Measurements from ENCODE around the gene ZXDA.
A peak's percentile ranks its signal among the peaks of the same experiment; 100 is the strongest.

The ZXDA gene

GRCh38 chrX:57906790-57907189 is 3.5 kb downstream of the ZXDA start:
- TF ChIP-seq CTCF (IDR thresholded peaks at IDR 0.05; ENCODE audit: borderline replicate concordance, extremely low read depth, low read length, poor library complexity, severe bottlenecking), result no peak
- TF ChIP-seq EZH2 (IDR thresholded peaks at IDR 0.05; ENCODE audit: borderline replicate concordance, low read depth, low read length, severe bottlenecking), result no peak
- Histone ChIP-seq H3K9me3 (ENCODE audit: insufficient read depth, low read length, severe bottlenecking) (no peaks in the 10 kb centered on the region), H4K20me1 (ENCODE audit: insufficient read depth, low read length) (no peaks in the 10 kb centered on the region), H3K79me2 (ENCODE audit: insufficient read depth, low read length) (peaks cover 21% of the 10 kb centered on the region; the same call in 1 of the 2 replicates), H3K4me2 (ENCODE audit: insufficient read depth, low read length) (peak overlapping the region; percentile 50), H3K36me3 (ENCODE audit: insufficient read depth, low read length) (peaks cover 15% of the 10 kb centered on the region; the same call in 1 of the 2 replicates), H3K4me3 (ENCODE audit: low read depth in 1 of 2, low read length in 2 of 2) (peak overlapping the region in 1 of 2 experiments; percentile 27; a peak in 1 of 4 replicates), H3K27me3 (ENCODE audit: insufficient read depth, low read length, poor library complexity) (no peaks in the 10 kb centered on the region), H3K4me1 (ENCODE audit: insufficient read depth, low read length) (peaks cover 40% of the 10 kb centered on the region), H2AFZ (ENCODE audit: low read depth, low read length) (no peak overlapping the region), H3K27ac (ENCODE audit: low read length) (no peak overlapping the region; the same call in 1 of the 2 replicates), H3K9ac (ENCODE audit: low read depth, low read length) (no peak overlapping the region)
- ATAC-seq (ENCODE audit: insufficient read depth, low read depth) (no peak), DNase-seq (no peak)

- ATAC-seq (ENCODE audit: insufficient read depth, low read depth), result no peak
Measured at GRCh38 chrX:57905141-57905540, 5.1 kb downstream of the ZXDA start.

GRCh38 chrX:57904176-57904880 is 5.9 kb downstream of the ZXDA start:
- Histone ChIP-seq H3K27ac (ENCODE audit: low read length) (no peak overlapping the region), H3K27me3 (ENCODE audit: insufficient read depth, low read length, poor library complexity) (no peaks in the 10 kb centered on the region), H2AFZ (ENCODE audit: low read depth, low read length) (no peak overlapping the region), H3K4me3 (ENCODE audit: low read depth in 1 of 2, low read length in 2 of 2) (no peak overlapping the region), H3K4me1 (ENCODE audit: insufficient read depth, low read length) (peaks cover 29% of the 10 kb centered on the region), H3K9me3 (ENCODE audit: insufficient read depth, low read length, severe bottlenecking) (no peaks in the 10 kb centered on the region), H3K79me2 (ENCODE audit: insufficient read depth, low read length) (peaks cover 18% of the 10 kb centered on the region; the same call in 1 of the 2 replicates), H3K9ac (ENCODE audit: low read depth, low read length) (no peak overlapping the region), H4K20me1 (ENCODE audit: insufficient read depth, low read length) (no peaks in the 10 kb centered on the region), H3K4me2 (ENCODE audit: insufficient read depth, low read length) (no peak overlapping the region), H3K36me3 (ENCODE audit: insufficient read depth, low read length) (peaks cover 15% of the 10 kb centered on the region; the same call in 1 of the 2 replicates)
- TF ChIP-seq CTCF (IDR thresholded peaks at IDR 0.05; ENCODE audit: borderline replicate concordance, extremely low read depth, low read length, poor library complexity, severe bottlenecking) (no peak), EZH2 (IDR thresholded peaks at IDR 0.05; ENCODE audit: borderline replicate concordance, low read depth, low read length, severe bottlenecking) (no peak)
- DNase-seq, result no peak
- no peak for ATAC-seq (ENCODE audit: insufficient read depth, low read depth)

More at GRCh38 chrX:57905141-57905540, 5.1 kb downstream of the ZXDA start:
- DNase-seq, result no peak
- TF ChIP-seq EZH2 (IDR thresholded peaks at IDR 0.05; ENCODE audit: borderline replicate concordance, low read depth, low read length, severe bottlenecking) (no peak), CTCF (IDR thresholded peaks at IDR 0.05; ENCODE audit: borderline replicate concordance, extremely low read depth, low read length, poor library complexity, severe bottlenecking) (no peak)
- no peaks in the 10 kb centered on the region for H3K27me3 ChIP-seq (ENCODE audit: insufficient read depth, low read length, poor library complexity)
- H3K9me3 ChIP-seq (ENCODE audit: insufficient read depth, low read length, severe bottlenecking), result no peaks in the 10 kb centered on the region
- peaks cover 32% of the 10 kb centered on the region for H3K4me1 ChIP-seq (ENCODE audit: insufficient read depth, low read length)
- H3K36me3 ChIP-seq (ENCODE audit: insufficient read depth, low read length), result peaks cover 15% of the 10 kb centered on the region; the same call in 1 of the 2 replicates
- H3K79me2 ChIP-seq (ENCODE audit: insufficient read depth, low read length), result peaks cover 21% of the 10 kb centered on the region; the same call in 1 of the 2 replicates
- no peaks in the 10 kb centered on the region for H4K20me1 ChIP-seq (ENCODE audit: insufficient read depth, low read length)
- no peak overlapping the region for H3K4me2 ChIP-seq (ENCODE audit: insufficient read depth, low read length)
- H2AFZ ChIP-seq (ENCODE audit: low read depth, low read length), result no peak overlapping the region
- no peak overlapping the region for H3K27ac ChIP-seq (ENCODE audit: low read length)
- no peak overlapping the region for H3K9ac ChIP-seq (ENCODE audit: low read depth, low read length)
- H3K4me3 ChIP-seq (ENCODE audit: low read depth in 1 of 2, low read length in 2 of 2), result no peak overlapping the region
